HG02623 (cell line): Measurements from ENCODE around the gene RPL15.
A peak's percentile ranks its signal among the peaks of the same experiment; 100 is the strongest.
"Not testable (repeated sequence)": the region's sequence is repeated elsewhere in the genome, so short reads cannot be mapped to it uniquely, and the experiment has no call there.

ENCODE experiments used
- ATAC-seq: cut with Tn5 transposase; IDR thresholded peaks from one replicate; pipeline ENCODE4 v1.9.1; 2021; ENCODE audit warnings: moderate library complexity; ENCODE audit not compliant: unreplicated experiment

Gene RPL15

DNA sequence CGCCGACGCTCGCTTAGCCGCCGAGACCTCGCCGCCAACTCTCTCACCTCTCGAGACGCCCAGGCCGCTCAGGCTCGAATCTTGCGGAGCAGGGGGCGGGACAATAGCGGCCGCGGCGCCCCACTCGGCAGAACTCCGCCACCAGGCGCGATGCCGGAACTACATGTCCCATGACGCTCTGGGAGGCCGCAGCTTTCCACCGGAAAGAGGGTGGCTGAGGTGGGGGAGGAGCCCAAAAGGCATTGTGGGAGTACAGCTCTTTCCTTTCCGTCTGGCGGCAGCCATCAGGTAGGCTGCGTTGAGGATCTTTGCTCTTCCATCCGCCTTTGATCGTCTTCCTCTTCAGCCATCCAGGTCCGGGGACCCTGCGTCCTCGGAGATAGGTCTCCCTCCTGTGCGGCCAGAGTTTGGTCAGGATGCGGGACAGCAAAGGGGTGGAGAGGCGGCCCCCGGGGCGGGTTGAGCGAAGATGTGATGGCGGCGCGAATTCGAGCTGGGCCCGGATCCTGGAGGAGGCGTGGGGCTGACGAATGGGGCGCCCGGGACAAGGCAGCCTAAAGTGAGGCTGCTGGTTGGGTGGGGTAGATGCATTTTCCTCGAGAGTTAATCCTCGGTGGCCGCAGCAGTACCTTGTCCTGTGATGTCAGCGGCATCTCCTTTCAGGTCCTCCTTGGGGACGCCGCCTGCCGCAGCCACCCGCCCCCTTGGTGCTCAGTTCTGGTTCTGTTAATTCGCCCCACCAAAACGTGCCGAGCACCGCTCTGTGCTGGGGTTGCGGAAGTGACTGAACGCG, at the start of gene RPL15, which contains the start of gene NKIRAS1:
Gene RPL15, plus strand, starts transcription at position 247 of the 793 bp plus-strand sequence. CDS start 728 bp downstream, outside the sequence.
Gene NKIRAS1, minus strand, starts transcription at position 105 of the 793 bp plus-strand sequence. CDS start 6,086 bp downstream, outside the sequence.
- ATAC-seq, result peak; percentile 91

DNA sequence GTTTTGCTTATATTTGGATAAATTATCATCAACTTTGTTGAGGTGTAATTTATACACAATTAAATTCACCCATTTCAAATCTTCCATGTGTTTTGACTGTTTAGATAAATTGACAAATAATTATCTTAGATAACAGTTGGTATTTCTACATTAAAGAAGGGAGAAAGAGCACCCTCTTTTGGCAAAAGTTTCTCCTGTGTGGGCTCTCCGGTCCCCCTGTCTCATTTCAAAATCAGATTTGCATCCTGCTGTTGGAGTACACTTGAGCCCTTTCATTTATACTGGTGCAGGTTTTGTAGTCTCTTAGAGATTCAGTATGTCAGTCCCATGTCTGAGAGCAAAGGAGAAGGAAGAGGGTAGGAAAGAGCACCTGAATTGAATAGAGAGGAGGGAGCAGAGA, 49.5 kb upstream of the RPL15 start:
- ATAC-seq, result no peak

DNA sequence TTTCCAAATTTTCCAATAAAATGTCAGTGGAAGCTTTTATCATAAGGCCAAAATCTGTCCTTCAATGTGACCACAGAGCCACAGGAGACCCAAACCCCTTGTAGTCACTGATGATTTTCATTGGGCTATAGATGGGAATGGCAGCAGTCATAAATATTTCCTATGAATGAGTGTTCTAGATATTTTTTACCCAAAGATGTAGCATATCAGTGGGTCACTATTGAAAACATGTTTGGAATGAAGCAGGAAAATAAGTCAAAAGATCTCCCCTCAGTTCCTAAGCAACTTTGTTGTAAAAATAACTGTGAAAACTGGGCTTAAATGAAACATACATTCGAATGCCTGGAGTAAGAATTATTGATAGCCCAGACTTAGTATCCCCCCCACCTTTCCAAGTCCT, 49.1 kb upstream of the RPL15 start:
- ATAC-seq, result no peak

DNA sequence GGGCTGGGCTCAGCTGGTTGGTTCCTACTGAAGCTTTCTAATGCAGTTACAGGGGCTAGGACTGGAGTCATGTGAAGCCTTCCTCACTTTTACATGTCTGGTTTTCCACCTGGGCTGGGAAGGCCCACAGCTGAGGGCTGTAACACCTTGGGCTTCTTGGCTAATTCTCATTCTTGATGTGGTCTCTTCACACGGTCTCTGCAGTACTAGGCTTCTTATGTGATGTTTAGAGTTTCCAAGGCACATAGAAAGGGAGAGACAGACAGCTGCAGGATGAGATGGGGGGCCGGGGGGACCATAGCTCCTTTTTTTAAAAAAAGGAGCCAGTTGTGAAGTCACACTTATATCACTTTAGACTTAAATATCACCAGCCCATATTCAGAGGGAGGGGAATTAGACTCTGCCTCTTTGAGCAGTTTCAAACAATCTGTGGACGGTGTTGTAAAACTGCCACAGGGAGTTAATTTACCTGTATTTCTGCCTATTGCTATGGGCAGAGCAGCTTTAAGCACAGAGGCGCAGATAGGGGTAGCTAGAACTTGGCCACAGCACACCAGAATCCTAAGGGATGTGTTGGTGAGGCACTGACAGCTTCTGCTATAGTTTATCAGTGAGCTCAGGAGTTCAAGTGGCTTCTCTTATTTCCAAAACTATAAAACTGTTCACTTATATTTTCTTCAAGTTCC, 46.8 kb upstream of the RPL15 start:
- ATAC-seq, result no peak

DNA sequence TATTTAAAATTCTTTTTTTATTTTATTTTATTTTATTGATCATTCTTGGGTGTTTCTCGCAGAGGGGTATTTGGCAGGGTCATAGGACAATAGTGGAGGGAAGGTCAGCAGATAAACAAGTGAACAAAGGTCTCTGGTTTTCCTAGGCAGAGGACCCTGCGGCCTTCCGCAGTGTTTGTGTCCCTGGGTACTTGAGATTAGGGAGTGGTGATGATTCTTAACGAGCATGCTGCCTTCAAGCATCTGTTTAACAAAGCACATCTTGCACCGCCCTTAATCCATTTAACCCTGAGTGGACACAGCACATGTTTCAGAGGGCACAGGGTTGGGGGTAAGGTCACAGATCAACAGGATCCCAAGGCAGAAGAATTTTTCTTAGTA, 46.3 kb upstream of the RPL15 start:
- not testable (repeated sequence) for ATAC-seq

DNA sequence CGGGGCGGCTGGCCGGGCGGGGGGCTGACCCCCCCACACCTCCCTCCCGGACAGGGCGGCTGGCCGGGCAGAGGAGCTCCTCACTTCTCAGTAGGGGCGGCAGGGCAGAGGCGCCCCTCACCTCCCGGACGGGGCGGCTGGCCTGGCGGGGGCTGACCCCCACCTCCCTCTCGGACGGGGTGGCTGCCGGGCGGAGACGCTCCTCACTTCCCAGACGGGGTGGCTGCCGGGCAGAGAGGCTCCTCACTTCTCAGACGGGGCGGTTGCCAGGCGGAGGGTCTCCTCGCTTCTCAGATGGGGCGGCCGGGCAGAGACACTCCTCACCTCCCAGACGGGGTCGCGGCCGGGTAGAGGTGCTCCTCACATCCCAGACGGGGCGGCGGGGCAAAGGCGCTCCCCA, 45.6 kb upstream of the RPL15 start:
- not testable (repeated sequence) for ATAC-seq

DNA sequence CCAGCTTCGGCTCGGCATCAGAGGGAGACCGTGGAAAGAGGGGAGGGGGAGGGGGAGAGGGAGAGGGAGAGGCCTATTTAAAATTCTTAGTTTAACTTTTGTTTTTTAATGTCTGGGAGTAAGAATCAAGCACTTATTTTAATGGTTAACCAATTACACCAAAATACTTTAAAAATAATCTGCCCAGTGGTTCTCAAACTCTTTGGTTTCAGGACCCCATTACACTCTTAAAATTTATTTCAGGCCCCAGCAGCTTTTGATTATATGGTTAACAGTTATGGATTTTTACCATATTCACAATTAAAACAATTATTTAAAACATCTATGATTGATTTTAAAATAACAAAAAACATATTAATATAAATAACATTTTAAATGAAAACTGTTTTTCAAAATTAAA, 44.6 kb upstream of the RPL15 start:
- no peak for ATAC-seq

DNA sequence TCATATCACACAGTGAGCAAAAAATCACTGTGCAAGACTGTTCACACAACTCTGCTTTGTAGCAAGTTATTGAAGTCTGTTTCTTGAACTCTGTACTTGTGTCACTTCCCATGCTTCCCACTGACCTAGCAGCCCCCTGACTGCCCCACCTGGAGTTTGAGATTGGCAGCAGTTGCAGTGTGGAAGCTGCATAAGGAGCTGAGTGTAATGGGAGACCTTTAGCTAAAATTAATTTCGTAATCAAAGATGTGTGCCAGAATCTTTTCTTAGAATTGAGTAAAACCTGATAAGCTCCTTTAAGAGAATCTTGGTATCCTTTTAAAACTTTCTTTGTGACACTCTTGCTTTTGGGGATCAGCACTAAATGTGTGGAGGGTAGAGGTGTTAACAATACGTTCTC, 43.0 kb upstream of the RPL15 start:
- no peak for ATAC-seq

DNA sequence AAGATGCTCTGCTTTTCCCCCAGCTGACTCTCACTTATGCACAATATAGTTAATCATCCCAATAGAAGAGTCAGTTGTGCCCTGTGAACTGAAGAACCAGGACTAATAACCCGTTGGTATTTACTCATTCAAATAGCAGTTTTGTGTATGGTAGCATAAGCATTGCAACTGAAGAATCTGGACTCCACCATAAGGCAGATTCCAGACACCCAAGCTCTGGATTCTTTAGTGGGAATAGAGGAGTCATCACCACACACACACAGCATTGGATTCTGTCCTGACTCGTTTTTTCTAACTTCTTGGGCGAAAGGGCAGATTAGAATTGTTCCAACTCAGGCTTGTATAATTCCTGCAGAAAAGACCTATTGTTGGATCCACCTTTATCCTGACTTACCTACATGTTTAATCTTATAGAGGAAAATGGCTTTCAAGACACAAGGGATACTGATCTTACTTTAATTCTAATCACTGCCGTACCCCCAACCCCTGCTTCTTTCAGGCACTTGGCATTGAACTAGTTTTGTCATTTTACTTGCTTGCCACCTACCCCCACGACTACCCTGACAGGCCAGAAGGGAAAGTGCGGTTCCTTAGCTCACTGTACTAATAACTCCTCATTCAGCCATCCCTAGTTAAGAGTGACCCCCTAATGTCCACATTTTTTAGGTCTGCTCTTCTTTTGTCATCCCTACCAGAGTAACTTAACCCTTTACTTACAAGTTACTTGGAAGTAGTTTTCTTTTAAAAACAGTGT, 42.4 kb upstream of the RPL15 start:
- no peak for ATAC-seq

DNA sequence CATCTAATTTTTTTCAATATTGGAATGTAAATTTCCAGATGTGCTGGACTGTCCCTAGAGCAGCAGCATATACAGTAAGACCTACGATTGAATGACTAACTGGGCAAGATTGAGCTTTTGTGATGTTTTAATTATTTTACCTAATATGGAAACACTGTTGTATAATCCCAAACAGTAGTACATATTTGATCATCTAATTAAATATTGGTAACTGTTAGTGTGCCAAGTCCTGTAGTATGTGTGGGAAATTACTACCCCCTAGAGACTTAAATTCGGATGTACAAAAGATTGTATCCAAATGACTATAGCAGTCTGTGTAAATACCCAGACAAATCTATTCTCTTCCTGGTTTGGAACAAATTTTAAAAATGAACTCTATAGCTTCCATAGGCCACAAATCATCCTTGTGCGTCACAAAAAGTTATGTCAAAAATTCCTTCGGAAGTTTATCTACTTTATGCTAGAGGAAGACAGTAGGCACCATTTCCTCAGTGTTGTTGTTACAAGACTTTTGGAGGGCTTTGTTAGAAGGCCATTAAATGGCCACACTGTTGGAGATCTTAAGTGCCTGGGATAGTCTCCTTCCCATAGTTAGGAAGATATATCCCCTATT, 41.7 kb upstream of the RPL15 start:
- ATAC-seq, result no peak

DNA sequence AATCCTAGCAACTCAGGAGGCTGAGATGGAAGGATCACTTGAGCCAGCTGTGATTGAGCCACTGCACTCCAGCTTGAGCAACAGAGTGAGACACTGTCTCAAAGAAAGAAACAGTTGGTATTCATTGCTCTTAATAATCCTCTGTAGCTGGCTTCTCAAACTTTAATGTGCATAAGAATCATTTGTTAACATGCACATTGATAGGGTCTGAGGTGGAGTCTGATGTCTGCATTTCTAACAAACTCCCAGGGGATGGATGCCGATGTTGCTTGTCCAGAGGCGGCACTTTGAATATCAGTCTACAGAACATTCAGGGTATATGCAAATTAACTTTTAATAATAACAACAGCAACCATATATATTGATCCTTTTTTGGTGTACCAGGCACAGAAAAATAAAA, 40.0 kb upstream of the RPL15 start:
- no peak for ATAC-seq

DNA sequence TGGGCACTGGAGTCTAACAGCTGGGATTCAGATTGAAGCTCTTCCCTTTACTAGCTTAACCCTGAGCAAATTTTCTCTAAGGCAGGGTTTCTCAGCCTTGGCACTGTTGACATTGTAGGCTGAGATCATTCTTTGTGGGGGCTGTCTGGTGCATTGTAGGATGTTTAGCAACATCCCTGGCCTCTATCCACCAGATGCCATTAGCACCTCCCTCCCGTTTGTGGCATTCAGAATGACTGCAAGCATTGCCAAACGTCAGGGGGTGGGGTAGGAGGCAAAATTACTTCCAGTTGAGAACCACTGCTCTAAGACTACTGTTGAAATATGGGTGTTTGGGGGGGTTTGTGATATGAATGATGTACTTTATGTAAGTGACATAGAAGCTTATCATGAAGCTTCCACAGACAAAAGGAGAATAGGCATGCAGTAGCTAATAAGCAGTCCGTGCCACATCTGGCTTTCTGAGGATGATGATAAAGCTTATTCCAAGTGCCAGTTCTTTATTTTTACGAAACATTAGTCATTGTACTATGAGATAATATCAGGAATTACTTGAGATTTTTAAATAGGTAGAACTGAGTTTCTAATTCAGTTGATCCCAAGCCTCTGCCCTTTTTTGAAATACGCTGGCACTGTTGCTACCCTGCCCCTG, 39.5 kb upstream of the RPL15 start:
- ATAC-seq, result no peak

DNA sequence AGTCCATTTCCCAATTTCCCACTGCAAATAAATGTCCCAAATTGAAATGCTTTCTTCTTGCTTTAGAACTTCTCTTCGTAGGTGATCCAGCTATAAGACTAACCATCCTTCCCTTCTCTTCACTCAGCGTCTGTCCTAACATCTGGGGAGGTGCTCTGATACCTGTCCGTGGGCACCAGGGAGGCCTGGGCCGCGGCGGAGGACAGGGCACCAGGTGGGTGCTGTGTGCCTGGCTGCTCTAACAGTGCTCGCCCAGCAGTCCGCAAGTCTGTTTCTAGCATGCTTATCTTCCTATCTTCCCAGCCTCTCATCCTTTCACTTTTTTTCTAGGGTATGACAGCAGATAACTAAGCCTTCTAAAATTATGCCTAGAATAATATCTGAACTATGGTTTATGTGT, 37.4 kb upstream of the RPL15 start:
- no peak for ATAC-seq

DNA sequence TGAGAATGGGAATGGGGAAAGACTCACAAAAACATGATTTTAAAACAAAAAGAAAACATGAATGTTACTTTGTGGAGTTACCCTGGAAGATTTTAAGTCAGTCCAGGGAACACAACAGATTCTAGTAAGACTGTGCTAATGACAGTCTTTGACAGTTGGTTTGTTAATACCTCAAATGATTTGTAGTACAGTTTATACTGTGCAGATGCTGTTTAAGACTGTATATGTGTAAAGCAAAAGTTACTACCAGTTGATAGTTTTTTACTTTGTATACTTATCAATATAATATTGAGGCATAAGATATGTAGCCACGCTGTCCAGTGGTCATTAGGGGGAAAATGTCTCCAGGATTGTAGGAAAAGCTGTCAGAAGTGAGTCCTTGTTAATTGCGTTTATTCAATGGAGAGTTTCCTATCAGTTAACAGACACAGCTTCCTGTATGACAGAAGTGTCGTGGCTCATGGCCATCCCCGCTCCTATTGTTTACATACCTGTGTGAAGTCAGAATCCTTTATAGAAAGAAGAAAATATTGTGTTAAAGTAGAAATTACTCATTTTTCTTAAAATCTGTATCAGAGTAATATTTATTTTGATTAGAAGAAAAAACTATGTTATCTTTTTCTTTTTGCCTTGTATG, 36.1 kb upstream of the RPL15 start:
- ATAC-seq, result no peak

DNA sequence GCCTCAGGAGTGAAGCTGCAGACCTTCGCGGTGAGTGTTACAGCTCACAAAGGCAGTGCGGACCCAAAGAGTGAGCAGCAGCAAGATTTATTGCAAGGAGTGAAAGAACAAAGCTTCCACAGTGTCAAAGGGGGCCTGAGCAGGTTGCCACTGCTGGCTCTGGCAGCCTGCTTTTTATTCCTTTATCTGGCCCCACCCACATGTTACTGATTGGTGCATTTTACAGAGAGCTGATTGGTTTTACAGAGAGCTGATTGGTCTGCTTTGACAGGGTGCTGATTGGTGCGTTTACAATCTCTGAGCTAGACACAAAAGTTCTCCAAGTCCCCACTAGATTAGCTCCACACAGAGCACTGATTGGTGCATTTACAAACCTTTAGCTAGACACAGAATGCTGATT, 34.9 kb upstream of the RPL15 start:
- ATAC-seq, result not testable (repeated sequence)

DNA sequence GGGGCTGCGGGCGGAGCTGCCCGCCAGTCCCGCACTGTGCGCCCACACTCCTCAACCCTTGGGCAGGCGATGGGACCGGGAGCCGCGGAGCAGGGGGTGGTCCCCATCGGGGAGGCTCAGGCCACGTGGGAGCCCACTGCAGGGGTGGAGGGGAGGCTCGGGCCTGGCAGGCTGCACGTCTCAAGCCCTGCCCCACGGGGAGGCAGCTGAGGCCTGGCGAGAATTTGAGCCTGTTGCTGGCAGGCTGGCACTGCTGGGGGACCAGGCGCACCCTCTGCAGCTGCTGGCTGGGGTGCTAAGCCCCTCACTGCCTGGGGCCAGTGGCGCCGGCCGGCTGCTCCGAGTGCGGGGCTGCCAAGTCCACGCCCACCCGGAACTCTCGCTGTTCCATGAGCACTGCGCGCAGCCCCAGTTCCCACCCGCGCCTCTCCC, 34.4 kb upstream of the RPL15 start:
- ATAC-seq, result no peak

DNA sequence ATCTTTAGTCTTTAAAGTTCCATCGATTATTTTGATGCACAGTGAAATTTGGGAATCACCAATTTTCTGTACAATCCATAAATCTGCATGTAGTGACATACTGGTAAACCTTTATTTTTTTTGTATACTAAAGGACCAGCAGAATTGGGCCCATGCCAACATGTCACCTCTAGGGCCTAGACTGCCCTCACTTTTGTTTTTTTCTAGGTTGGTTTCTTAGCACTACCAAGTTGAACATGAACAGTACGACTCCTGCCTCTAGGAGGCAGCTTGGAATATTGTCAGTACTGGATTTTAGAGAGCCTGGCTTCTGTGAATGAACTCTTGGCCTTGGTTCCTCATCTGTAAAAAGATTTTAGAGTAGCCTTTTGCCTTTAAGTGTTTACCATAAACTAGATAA, 32.5 kb upstream of the RPL15 start:
- ATAC-seq, result no peak

DNA sequence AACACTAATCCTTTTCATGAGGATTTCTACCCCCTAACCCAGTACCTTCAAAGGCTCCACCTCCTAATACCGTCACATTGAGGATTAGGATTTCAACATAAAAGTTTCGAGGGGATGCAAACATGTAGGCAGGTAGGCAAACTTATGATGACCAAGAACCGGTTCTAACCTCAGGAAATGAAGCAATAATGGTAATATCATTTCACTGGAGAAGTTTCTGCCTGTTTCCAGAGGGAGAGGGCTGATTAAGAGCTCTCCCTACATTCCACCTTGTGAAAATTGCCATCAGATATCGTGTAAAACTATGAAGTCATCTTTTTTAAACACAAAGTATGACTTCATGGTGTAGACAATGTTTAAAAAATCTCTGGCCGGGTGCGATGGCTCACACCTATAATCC, 31.7 kb upstream of the RPL15 start:
- ATAC-seq, result no peak

DNA sequence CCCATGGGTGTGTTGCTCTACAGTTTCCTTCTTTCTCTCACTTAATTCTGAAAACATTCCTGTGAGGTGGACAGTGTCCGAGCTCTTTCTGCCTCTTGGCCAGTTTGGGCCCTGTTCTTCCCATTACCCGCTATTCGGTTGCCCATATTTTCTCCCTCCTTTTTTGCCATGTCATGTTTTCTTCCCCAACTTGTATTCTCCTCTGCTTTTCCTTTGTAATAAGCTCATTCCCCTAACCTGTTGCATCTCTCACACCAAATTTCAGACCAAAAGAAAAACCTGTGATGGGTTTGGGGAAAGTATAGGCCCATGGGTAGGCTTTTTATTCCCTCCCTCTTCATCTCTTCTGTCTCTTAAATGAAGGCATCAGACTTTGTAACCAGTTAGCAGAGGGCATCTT, 30.6 kb upstream of the RPL15 start:
- no peak for ATAC-seq

DNA sequence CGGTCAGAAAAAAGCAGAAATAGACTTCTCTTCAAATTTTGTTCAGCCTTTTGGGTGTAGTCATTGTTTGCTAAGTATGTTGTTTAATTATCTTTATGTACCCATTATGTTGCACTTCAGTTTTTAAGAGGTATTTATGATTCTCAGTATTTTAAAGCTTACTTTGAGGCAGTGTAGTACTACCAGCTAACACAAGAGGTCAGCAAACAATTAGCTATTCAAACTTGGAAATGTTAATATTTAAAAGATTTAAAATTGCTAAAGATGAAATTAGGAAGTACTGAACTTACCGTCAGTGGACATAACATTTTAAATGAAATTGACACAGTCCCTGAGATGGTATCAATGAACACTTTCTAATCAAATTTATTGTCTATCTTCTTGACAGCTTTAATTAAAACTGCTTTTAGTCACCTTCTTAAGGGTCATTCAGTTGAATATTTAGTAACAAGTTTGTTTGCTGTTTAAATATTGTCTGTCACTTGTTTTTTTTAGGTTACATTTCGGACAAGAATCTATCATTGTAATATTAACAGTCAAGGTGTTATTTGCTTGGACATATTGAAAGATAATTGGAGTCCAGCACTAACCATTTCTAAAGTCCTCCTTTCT, 28.2 kb upstream of the RPL15 start:
- ATAC-seq, result no peak
